Measurements from ENCODE around the gene SOX5. TPM values are rescaled to one million over a fixed set of nuclear protein-coding genes. Genes with fewer than 3 reads are reported as not detected.

The SOX5 gene
- total and polyA plus RNA-seq, 12 donors: 0.47 to 10.4 (median 1.9) TPM

DNA sequence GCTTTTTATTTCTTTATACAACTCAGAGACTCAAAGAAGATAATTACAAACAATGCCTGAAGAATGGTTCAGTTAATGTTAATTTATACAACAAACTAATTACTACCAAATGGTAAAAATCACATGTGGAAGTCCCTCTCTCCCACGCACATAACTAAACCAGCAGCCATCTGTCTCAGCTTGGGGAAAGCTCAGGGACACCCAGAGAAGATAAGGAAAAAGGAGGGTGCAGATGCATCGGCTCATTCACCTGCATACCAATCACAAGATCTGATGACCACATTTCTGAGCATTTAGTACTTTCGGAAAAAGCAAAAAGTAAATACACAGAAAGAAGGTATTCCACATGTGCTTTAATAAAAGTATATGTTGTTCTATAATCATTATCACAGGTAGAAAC lies 136.3 kb downstream of the SOX5 start:
- no peak for DNase-seq
- intact Hi-C loops (cut with DNase I): no loop called here
- WGBS, 4 donors: 43 to 62% (median 53%) methylated on average over 3 of the region's 3 CpGs

DNA sequence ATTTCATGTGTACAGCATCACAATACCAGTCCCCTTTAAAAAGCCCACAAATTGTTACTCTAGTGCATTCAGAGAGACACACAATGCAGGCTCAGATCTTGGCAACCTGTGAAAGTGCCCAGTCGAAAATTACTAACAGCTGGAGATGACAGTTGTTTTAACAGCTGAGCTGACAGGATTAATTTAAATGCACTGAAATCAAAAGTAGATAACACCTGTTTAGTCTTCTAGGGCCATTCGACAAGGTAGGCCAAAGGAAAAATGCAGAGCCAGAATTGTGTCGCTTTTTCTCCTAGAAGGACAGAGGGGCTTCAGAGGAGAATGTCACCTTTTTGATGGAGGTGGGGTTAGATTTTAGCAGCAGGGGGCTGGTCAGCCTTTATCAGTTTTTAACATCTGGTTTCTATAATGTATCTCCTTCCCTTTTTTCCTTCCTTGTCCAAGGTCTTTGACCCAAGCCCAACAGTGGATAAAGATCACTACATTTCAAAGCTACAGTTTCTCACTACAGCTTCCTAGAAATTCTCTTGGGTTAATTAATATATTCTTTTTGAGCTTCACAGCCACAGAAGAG lies 139.1 kb downstream of the SOX5 start:
- Histone ChIP-seq H3K36me3 (replicated peaks in 1 of 2) (no peaks in the 10 kb centered on the region), H3K4me3 (no peak overlapping the region), H3K9me3 (replicated peaks in 1 of 3) (peaks cover 0 to 4% (median 0%) of the 10 kb centered on the region in 3 donors), H3K27me3 (no peaks in the 10 kb centered on the region), H3K4me1 (replicated peaks in 1 of 2) (no peaks in the 10 kb centered on the region), H3K27ac (no peak overlapping the region)
- TF ChIP-seq, protein P1, sequence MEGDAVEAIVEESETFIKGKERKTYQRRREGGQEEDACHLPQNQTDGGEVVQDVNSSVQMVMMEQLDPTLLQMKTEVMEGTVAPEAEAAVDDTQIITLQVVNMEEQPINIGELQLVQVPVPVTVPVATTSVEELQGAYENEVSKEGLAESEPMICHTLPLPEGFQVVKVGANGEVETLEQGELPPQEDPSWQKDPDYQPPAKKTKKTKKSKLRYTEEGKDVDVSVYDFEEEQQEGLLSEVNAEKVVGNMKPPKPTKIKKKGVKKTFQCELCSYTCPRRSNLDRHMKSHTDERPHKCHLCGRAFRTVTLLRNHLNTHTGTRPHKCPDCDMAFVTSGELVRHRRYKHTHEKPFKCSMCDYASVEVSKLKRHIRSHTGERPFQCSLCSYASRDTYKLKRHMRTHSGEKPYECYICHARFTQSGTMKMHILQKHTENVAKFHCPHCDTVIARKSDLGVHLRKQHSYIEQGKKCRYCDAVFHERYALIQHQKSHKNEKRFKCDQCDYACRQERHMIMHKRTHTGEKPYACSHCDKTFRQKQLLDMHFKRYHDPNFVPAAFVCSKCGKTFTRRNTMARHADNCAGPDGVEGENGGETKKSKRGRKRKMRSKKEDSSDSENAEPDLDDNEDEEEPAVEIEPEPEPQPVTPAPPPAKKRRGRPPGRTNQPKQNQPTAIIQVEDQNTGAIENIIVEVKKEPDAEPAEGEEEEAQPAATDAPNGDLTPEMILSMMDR (IDR thresholded peaks at IDR 0.05): no peak
- TF ChIP-seq POLR2A (IDR thresholded peaks at IDR 0.05): no peak
- intact Hi-C loops (cut with DNase I): no loop called here
- no peak for DNase-seq
- WGBS, 4 donors: 57 to 67% (median 62%) methylated on average over 3 of the region's 3 CpGs

More for the DNA sequence above, 136.3 kb downstream of the SOX5 start:
- Histone ChIP-seq H3K36me3 (replicated peaks in 1 of 2) (no peaks in the 10 kb centered on the region), H3K27ac (no peak overlapping the region), H3K9me3 (replicated peaks in 1 of 3) (peaks cover 0 to 4% (median 0%) of the 10 kb centered on the region in 3 donors), H3K4me1 (replicated peaks in 1 of 2) (no peaks in the 10 kb centered on the region), H3K27me3 (no peaks in the 10 kb centered on the region), H3K4me3 (no peak overlapping the region)
- TF ChIP-seq, protein P1 (IDR thresholded peaks at IDR 0.05): no peak
- TF ChIP-seq POLR2A (IDR thresholded peaks at IDR 0.05): no peak

DNA sequence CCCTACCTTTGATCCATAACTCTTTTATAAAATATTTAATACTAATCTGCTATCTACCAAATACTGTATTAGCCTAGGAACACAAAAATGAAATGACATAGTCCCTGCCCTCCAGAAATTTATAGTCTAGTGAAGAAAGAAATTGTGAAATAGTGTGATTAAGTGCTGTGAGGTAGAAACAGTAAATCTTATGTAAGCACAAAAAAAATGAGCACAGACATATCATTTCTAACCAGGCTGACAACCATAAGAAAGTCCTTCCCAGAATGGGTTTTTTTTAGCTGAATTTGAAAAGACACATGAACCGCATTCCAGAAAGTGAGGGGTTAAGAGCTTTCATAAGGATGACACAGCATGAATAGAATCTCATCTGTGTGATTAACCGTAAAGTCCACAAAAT lies 145.9 kb downstream of the SOX5 start:
- intact Hi-C loops (cut with DNase I): no loop called here
- TF ChIP-seq POLR2A (IDR thresholded peaks at IDR 0.05): no peak
- TF ChIP-seq, protein P1 (IDR thresholded peaks at IDR 0.05): no peak
- Histone ChIP-seq H3K4me1 (replicated peaks in 1 of 2) (no peaks in the 10 kb centered on the region), H3K36me3 (replicated peaks in 1 of 2) (no peaks in the 10 kb centered on the region), H3K27me3 (no peaks in the 10 kb centered on the region), H3K4me3 (no peak overlapping the region), H3K9me3 (replicated peaks in 1 of 3) (no peaks in the 10 kb centered on the region), H3K27ac (no peak overlapping the region)
- no peak for DNase-seq
- 54 to 63% (median 62%) methylated on average over 2 of the region's 2 CpGs for WGBS, 4 donors

DNA sequence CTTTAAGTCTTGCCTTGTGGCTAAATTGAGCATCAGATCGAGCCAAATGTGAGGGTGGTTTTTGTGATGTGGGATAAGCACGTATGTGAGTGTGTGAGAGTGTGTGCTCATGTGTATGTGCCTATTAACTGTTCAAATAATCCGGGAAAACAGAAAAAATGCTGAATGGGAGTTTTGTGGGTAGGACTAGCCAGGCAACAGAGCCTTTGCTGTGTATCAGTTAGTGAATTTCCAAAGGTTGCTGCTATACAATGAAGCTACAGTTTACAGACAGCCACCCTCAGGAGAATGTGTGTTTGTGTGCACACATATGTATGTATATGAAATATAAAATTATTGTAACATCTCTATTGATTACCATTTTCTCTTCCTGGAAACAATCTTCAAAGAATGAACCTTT lies 154.0 kb downstream of the SOX5 start:
- intact Hi-C loops (cut with DNase I): no loop called here

More for the DNA sequence above, 154.0 kb downstream of the SOX5 start:
- Histone ChIP-seq H3K4me3 (no peak overlapping the region), H3K27ac (no peak overlapping the region), H3K4me1 (replicated peaks in 1 of 2) (no peaks in the 10 kb centered on the region), H3K9me3 (replicated peaks in 1 of 3) (no peaks in the 10 kb centered on the region), H3K27me3 (no peaks in the 10 kb centered on the region), H3K36me3 (replicated peaks in 1 of 2) (no peaks in the 10 kb centered on the region)
- no peak for TF ChIP-seq POLR2A (IDR thresholded peaks at IDR 0.05)
- TF ChIP-seq, protein P1 (IDR thresholded peaks at IDR 0.05): no peak
- 67 to 76% (median 72%) methylated on average over 3 of the region's 3 CpGs for WGBS, 4 donors
- DNase-seq: no peak

All from adrenal gland (tissue), 12 donors.